Anterior cingulate cortex (tissue), 58 donors: Measurements from ENCODE around the gene TTC6.
A peak's percentile ranks its signal among the peaks of the same experiment; 100 is the strongest.
"Not testable (repeated sequence)": the region's sequence is repeated elsewhere in the genome, so short reads cannot be mapped to it uniquely, and the experiment has no call there.

ENCODE experiments used
- DNase-seq, 58 donors: peaks; one replicate each; lab custom pipeline; 2025; lab: John Stamatoyannopoulos, UW

Gene TTC6

GRCh38 chr14:37594971-37595808 lies at the start of gene TTC6, which contains the start of gene FOXA1:
TSS of gene TTC6 (plus strand) at chr14:37595629. CDS start at chr14:37622065, 26,436 bp downstream.
TSS of gene FOXA1 (minus strand) at chr14:37595249. CDS start at chr14:37594972, 277 bp downstream.
- DNase-seq = peak in 1 of 58 donors; percentile 6

- no peak for DNase-seq
Observed at GRCh38 chr14:37546621-37547447, 48.6 kb upstream of the TTC6 start.

GRCh38 chr14:37550511-37550910 lies 44.9 kb upstream of the TTC6 start:
- DNase-seq = no peak

- no peak for DNase-seq
Observed at GRCh38 chr14:37551119-37551518, 44.3 kb upstream of the TTC6 start.

GRCh38 chr14:37553935-37554550 lies 41.4 kb upstream of the TTC6 start:
- no peak for DNase-seq

- not testable (repeated sequence) for DNase-seq
Observed at GRCh38 chr14:37555596-37555995, 39.8 kb upstream of the TTC6 start.

GRCh38 chr14:37558740-37559139 lies 36.7 kb upstream of the TTC6 start:
- DNase-seq = no peak

- DNase-seq = peak in 1 of 58 donors; percentile 0
Observed at GRCh38 chr14:37559386-37559785, 36.0 kb upstream of the TTC6 start.

GRCh38 chr14:37563189-37563588 lies 32.2 kb upstream of the TTC6 start:
- DNase-seq = no peak

- no peak for DNase-seq
Observed at GRCh38 chr14:37565550-37565949, 29.9 kb upstream of the TTC6 start.

GRCh38 chr14:37566811-37567371 lies 28.5 kb upstream of the TTC6 start:
- DNase-seq = no peak

- DNase-seq = no peak
Observed at GRCh38 chr14:37569729-37570128, 25.7 kb upstream of the TTC6 start.

- DNase-seq = no peak
Observed at GRCh38 chr14:37571391-37571790, 24.0 kb upstream of the TTC6 start.

- DNase-seq = no peak
Observed at GRCh38 chr14:37573356-37573755, 22.1 kb upstream of the TTC6 start.

GRCh38 chr14:37579274-37579673 lies 16.2 kb upstream of the TTC6 start:
- DNase-seq = no peak

- no peak for DNase-seq
Observed at GRCh38 chr14:37580146-37580545, 15.3 kb upstream of the TTC6 start.

- DNase-seq = no peak
Observed at GRCh38 chr14:37583358-37584210, 11.8 kb upstream of the TTC6 start.

- no peak for DNase-seq
Observed at GRCh38 chr14:37584211-37585100, 11.0 kb upstream of the TTC6 start.

GRCh38 chr14:37585101-37585511 lies 10.3 kb upstream of the TTC6 start:
- DNase-seq = no peak
